GM12875 (cell line): ENCODE results near the gene OSBPL2.

ENCODE experiments used
- H3K4me3 ChIP-seq: one replicate; pipeline ENCODE4 v1.5.1; 2011; ENCODE audit warnings: low read depth, low read length, control low read depth
- CTCF ChIP-seq: IDR thresholded peaks from 2 replicates; pipeline ENCODE4 v1.5.1; 2011; ENCODE audit warnings: low read depth, mild to moderate bottlenecking, control low read depth, inconsistent platforms, low read length, moderate library complexity, borderline replicate concordance; ENCODE audit not compliant: insufficient read depth

OSBPL2 gene

DNA sequence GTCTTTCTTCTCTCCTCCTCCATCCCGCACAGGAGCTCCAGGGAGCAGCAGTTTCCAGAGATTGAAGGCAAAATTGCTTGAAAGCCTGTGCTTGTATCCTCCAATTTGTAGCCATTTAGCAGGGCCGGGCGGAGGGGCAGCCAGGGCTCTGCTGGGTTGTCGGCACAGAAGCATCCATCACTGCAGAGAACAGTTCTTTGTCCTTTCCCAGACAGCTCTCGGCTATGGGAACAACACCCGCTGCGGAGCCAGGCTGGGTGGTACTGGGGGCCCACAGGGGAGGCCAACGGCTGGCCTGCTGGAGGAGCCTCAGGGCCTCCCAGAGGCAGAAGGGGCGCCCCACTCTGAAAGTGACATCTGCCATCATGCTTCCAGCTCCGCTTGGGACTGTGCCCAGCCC, 26.0 kb upstream of the OSBPL2 start:
- H3K4me3 ChIP-seq = no peak overlapping the region
- no peak for TF ChIP-seq CTCF

DNA sequence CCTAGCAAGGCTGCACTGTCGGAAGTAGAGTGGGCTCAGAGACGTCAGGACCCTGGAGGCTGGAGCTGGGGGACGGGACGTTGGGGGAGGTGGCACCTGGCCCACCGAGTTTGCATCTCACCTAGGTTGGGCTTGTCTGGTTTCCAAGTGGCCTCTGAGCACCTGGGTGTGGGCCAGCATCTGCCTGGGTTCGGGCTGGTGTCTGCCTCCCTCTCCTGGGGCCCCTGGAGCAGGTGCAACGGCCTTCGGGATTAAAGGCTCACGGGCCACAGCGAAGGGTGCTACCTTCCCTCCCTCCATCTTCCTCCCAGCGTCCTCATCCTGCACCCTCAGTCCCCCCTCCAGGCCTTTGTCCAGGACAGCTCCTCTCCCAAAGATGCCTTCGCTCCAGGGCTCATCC, 24.3 kb upstream of the OSBPL2 start:
- no peak for TF ChIP-seq CTCF
- no peak overlapping the region for H3K4me3 ChIP-seq

- no peak overlapping the region for H3K4me3 ChIP-seq
- no peak for TF ChIP-seq CTCF
Measured at GRCh38 chr20:62215020-62215990, 23.0 kb upstream of the OSBPL2 start.

- no peak for TF ChIP-seq CTCF
- no peak overlapping the region for H3K4me3 ChIP-seq
Measured at GRCh38 chr20:62215991-62216635, 22.2 kb upstream of the OSBPL2 start.

- TF ChIP-seq CTCF = no peak
- no peak overlapping the region for H3K4me3 ChIP-seq
Measured at GRCh38 chr20:62216636-62217566, 21.4 kb upstream of the OSBPL2 start.

DNA sequence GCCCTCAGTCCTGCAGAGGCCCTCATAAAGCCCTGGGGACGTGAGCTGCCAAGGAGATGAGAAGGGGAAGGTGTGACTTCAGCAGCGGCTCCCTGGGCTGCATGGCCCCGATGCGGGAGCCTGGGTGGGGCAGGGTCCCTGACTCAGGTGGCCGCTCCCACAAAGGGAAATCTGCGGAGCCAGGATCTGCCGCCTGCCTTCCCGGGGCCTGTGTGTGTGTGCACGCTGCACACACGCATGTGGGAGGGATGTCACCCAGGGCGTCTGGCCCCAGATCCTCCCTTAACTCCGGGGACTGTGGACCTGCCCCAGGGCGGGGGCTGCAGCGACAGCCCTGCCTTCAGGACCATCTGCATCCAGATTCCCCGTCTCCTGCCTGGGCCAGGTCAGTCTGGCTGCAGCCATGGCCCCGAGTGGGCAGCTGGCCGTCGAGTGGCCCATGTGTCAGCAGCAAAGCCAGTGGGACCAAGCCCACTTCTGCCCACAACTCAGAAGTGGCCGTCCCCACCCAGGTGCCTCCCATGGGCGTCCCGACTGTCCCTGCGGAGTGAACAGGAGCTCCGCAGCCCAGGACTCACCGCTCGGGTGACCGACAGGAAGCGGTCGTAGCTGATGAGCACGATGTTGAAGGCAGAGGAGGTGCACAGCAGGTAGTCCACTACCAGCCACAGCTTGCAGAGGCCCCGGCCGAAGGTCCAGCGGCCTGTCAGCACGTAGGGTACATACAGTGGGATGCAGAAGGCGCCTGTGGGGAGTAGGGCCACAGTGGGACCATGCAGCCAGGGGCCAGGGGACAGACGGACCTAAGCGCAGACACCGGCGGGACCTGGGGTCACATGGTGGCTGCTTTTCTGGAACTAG, 20.2 kb upstream of the OSBPL2 start:
- no peak overlapping the region for H3K4me3 ChIP-seq
- no peak for TF ChIP-seq CTCF
